Measurements from ENCODE around the gene CEP162.
"Not testable (repeated sequence)": the region's sequence is repeated elsewhere in the genome, so short reads cannot be mapped to it uniquely, and the experiment has no call there.

The CEP162 gene

GRCh38 chr6:84251891-84252539 is 24.6 kb upstream of the CEP162 start:
- Histone ChIP-seq H3K9me3 (ENCODE audit: control insufficient read depth, insufficient read depth, low read length) (no peaks in the 10 kb centered on the region), H3K36me3 (ENCODE audit: insufficient read depth, low read length) (no peaks in the 10 kb centered on the region), H3K4me1 (ENCODE audit: insufficient read depth, low read length) (no peaks in the 10 kb centered on the region), H3K9ac (ENCODE audit: low read depth, low read length) (no peak overlapping the region)

DNA sequence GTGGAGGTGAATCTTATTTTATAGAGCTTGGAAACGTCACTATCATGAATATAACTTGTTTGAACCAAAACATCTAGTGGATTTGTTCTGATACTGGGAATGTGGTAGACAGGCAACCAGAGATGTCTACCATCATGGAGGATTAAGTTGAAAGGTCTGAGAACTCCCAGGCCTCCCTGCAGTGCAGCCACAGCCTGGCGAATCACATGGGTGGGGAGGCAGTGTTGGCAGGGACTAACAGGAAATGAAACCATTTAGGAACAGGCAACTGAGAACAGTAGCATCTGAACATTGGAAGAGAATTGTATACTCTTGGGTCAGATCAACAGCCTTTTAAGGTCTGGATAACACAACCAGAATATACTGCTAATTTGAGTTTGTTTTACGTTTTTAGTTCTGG is 22.3 kb upstream of the CEP162 start:
- H3K9me3 ChIP-seq (ENCODE audit: control insufficient read depth, insufficient read depth, low read length), result no peaks in the 10 kb centered on the region
- H3K9ac ChIP-seq (ENCODE audit: low read depth, low read length), result no peak overlapping the region
- H3K4me1 ChIP-seq (ENCODE audit: insufficient read depth, low read length), result no peaks in the 10 kb centered on the region
- H3K36me3 ChIP-seq (ENCODE audit: insufficient read depth, low read length), result no peaks in the 10 kb centered on the region

GRCh38 chr6:84244416-84245081 is 17.1 kb upstream of the CEP162 start:
- not testable (repeated sequence) for H3K9me3 ChIP-seq (ENCODE audit: control insufficient read depth, insufficient read depth, low read length); H3K4me1 ChIP-seq (ENCODE audit: insufficient read depth, low read length); H3K9ac ChIP-seq (ENCODE audit: low read depth, low read length); H3K36me3 ChIP-seq (ENCODE audit: insufficient read depth, low read length)

- no peaks in the 10 kb centered on the region for H3K9me3 ChIP-seq (ENCODE audit: control insufficient read depth, insufficient read depth, low read length)
- no peaks in the 10 kb centered on the region for H3K4me1 ChIP-seq (ENCODE audit: insufficient read depth, low read length)
- H3K9ac ChIP-seq (ENCODE audit: low read depth, low read length), result no peak overlapping the region
- H3K36me3 ChIP-seq (ENCODE audit: insufficient read depth, low read length), result no peaks in the 10 kb centered on the region
Measured at GRCh38 chr6:84243240-84243639, 15.8 kb upstream of the CEP162 start.

DNA sequence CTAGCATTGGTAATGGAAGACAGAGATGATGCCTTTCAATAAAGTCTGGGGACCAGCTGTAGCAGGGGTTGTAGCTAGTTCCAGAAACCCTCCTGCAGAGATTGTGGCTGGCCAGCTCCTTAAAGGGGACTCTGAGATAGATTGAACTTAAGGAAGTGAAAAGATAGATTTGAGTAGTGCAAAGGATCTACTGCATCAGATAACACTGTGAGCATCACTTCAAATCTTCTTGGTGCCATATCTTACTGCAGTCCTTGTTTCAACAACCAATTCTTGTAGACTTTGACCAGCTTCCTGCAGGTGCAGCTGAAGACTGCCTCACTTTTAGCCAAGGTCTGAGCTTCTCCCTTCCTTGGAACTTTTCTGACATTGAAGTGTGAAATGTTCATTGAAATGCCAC is 14.8 kb upstream of the CEP162 start:
- no peak overlapping the region for H3K9ac ChIP-seq (ENCODE audit: low read depth, low read length)
- no peaks in the 10 kb centered on the region for H3K9me3 ChIP-seq (ENCODE audit: control insufficient read depth, insufficient read depth, low read length)
- no peaks in the 10 kb centered on the region for H3K36me3 ChIP-seq (ENCODE audit: insufficient read depth, low read length)
- no peaks in the 10 kb centered on the region for H3K4me1 ChIP-seq (ENCODE audit: insufficient read depth, low read length)

GRCh38 chr6:84228198-84228543 is 728 bp upstream of the CEP162 start:
- H3K9ac ChIP-seq (ENCODE audit: low read depth, low read length), result peak overlapping the region; percentile 92
- no peaks in the 10 kb centered on the region for H3K36me3 ChIP-seq (ENCODE audit: insufficient read depth, low read length)
- no peaks in the 10 kb centered on the region for H3K4me1 ChIP-seq (ENCODE audit: insufficient read depth, low read length)
- no peaks in the 10 kb centered on the region for H3K9me3 ChIP-seq (ENCODE audit: control insufficient read depth, insufficient read depth, low read length)

- peak overlapping the region; percentile 92; the same call in 1 of the 2 replicates for H3K9ac ChIP-seq (ENCODE audit: low read depth, low read length)
- H3K36me3 ChIP-seq (ENCODE audit: insufficient read depth, low read length), result no peaks in the 10 kb centered on the region
- H3K9me3 ChIP-seq (ENCODE audit: control insufficient read depth, insufficient read depth, low read length), result no peaks in the 10 kb centered on the region
- H3K4me1 ChIP-seq (ENCODE audit: insufficient read depth, low read length), result no peaks in the 10 kb centered on the region
Measured at GRCh38 chr6:84227044-84227433, 404 bp downstream of the CEP162 start.

DNA sequence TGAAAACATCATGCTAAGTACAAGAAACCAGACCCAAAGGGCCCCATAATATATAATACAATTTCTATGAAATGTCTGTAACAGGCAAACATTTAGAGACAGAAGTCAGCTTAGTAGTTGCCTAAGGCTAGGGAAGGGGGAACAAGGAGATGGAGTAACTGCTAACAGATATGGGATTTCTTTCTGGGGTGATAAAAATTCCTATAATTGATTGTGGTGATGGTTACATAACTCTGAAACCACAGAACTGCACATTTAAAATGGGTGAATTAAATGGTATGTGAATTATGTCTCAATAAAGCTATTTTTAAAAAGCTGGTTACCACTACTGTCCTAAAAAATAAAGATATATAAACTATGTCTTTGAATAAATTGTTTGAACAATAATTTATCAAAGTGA is 3.2 kb downstream of the CEP162 start:
- Histone ChIP-seq H3K4me1 (ENCODE audit: insufficient read depth, low read length) (no peaks in the 10 kb centered on the region), H3K36me3 (ENCODE audit: insufficient read depth, low read length) (no peaks in the 10 kb centered on the region), H3K9me3 (ENCODE audit: control insufficient read depth, insufficient read depth, low read length) (no peaks in the 10 kb centered on the region), H3K9ac (ENCODE audit: low read depth, low read length) (no peak overlapping the region)

DNA sequence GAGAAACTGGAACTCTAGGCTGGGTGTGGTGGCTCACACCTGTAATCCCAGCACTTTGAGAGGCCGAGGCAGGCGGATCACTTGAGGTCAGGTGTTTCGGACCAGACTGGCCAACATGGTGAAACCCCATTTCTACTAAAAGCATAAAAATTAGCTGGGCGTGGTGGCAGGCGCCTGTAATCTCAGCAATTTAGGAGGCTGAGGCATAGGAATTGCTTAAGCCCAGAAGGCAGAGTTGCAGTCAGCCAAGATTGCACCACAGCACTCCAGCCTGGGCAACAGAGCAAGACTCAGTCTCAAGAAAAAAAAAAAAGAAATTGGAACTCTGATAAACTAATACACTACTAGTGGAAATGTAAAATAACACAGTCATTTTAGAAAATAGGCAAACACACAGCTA is 3.8 kb downstream of the CEP162 start:
- not testable (repeated sequence) for H3K36me3 ChIP-seq (ENCODE audit: insufficient read depth, low read length); H3K4me1 ChIP-seq (ENCODE audit: insufficient read depth, low read length); H3K9ac ChIP-seq (ENCODE audit: low read depth, low read length); H3K9me3 ChIP-seq (ENCODE audit: control insufficient read depth, insufficient read depth, low read length)

DNA sequence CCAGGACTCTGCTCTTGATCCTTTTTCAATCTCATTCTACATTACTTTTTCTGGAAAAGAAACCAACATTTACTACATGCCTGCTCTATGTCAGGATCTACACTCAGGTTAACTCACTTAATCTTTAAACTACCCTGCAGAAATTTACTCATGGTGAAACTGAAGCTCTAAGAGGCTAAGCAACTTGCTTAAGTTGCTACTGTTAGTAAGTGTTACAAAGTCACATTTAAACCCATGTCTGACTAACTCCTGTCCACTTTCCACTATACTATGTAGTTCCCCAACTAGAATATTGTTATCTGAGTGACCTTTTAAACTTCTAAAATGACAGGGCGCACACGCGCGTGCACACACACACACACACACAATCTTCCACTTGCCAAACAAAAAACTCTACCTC is 5.0 kb downstream of the CEP162 start:
- no peaks in the 10 kb centered on the region for H3K9me3 ChIP-seq (ENCODE audit: control insufficient read depth, insufficient read depth, low read length)
- H3K9ac ChIP-seq (ENCODE audit: low read depth, low read length), result no peak overlapping the region
- H3K4me1 ChIP-seq (ENCODE audit: insufficient read depth, low read length), result peaks cover 4% of the 10 kb centered on the region; the same call in 1 of the 2 replicates
- H3K36me3 ChIP-seq (ENCODE audit: insufficient read depth, low read length), result no peaks in the 10 kb centered on the region

- Histone ChIP-seq H3K9me3 (ENCODE audit: control insufficient read depth, insufficient read depth, low read length) (no peaks in the 10 kb centered on the region), H3K4me1 (ENCODE audit: insufficient read depth, low read length) (peaks cover 4% of the 10 kb centered on the region; the same call in 1 of the 2 replicates), H3K36me3 (ENCODE audit: insufficient read depth, low read length) (no peaks in the 10 kb centered on the region), H3K9ac (ENCODE audit: low read depth, low read length) (no peak overlapping the region)
Measured at GRCh38 chr6:84220809-84221409, 6.5 kb downstream of the CEP162 start.

DNA sequence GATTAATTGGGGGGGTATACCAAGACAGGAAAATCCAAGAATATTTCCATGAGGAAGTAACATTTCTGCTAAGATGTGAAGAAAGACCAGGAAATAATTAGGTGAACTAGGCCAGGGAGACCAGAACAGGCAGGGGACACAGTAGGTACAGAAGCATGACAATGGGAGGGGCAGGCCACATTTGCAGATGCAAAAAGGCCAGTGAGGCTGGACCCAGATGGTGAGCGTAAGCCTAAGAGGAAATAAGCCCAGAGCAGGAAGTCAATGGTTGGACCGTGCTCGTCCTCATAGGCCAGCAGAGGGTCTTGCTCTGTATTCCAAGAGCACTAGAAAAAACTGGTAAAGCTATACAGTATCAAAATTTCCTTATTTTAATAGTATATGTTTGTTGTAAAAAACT is 9.4 kb downstream of the CEP162 start:
- H3K9ac ChIP-seq (ENCODE audit: low read depth, low read length), result no peak overlapping the region
- H3K36me3 ChIP-seq (ENCODE audit: insufficient read depth, low read length), result no peaks in the 10 kb centered on the region
- peaks cover 4% of the 10 kb centered on the region; the same call in 1 of the 2 replicates for H3K4me1 ChIP-seq (ENCODE audit: insufficient read depth, low read length)
- no peaks in the 10 kb centered on the region for H3K9me3 ChIP-seq (ENCODE audit: control insufficient read depth, insufficient read depth, low read length)

GRCh38 chr6:84213217-84213616 is 14.2 kb downstream of the CEP162 start:
- Histone ChIP-seq H3K9ac (ENCODE audit: low read depth, low read length) (no peak overlapping the region), H3K36me3 (ENCODE audit: insufficient read depth, low read length) (no peaks in the 10 kb centered on the region; the same call in 1 of the 2 replicates), H3K9me3 (ENCODE audit: control insufficient read depth, insufficient read depth, low read length) (no peaks in the 10 kb centered on the region), H3K4me1 (ENCODE audit: insufficient read depth, low read length) (peaks cover 4% of the 10 kb centered on the region; the same call in 1 of the 2 replicates)

- Histone ChIP-seq H3K9me3 (ENCODE audit: control insufficient read depth, insufficient read depth, low read length) (no peaks in the 10 kb centered on the region), H3K36me3 (ENCODE audit: insufficient read depth, low read length) (no peaks in the 10 kb centered on the region), H3K4me1 (ENCODE audit: insufficient read depth, low read length) (no peaks in the 10 kb centered on the region), H3K9ac (ENCODE audit: low read depth, low read length) (no peak overlapping the region)
Measured at GRCh38 chr6:84204011-84204410, 23.4 kb downstream of the CEP162 start.

- H3K9me3 ChIP-seq (ENCODE audit: control insufficient read depth, insufficient read depth, low read length); H3K9ac ChIP-seq (ENCODE audit: low read depth, low read length); H3K4me1 ChIP-seq (ENCODE audit: insufficient read depth, low read length); H3K36me3 ChIP-seq (ENCODE audit: insufficient read depth, low read length): not testable (repeated sequence)
Measured at GRCh38 chr6:84199987-84200386, 27.5 kb downstream of the CEP162 start.
